ENCODE results near the gene JAML. TPM values are rescaled to one million over a fixed set of nuclear protein-coding genes. Genes with fewer than 3 reads are reported as not detected.

The JAML gene
- total and polyA plus RNA-seq, 2 of the 8 experiments (the other 6 are each of a cell fraction or from before 2014, with no cell fraction given): 0.12 to 0.58 TPM

DNA sequence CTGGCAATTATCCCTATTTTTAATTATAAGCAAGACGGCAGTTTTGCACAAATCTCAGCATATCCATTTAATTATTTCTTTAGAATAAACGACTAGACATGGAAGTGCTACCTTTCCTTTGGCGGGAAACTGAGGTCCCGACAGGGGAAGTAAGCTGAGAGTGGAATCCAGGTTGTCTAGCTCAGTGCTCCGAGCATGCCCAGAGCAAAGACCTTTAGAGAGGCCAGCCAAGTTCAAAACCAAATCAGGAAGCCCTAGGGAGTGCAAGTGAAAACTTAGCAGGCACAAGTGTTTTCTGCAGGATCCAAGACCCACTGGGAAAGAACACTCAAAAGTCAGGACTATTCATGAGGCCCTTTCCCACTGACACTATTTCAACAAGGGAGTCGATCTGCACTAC lies 25.7 kb downstream of the JAML start (continued):
- TF ChIP-seq SIN3A (conservative IDR thresholded peaks at IDR 0.05 in 1 of 2, IDR thresholded peaks at IDR 0.05 in 1 of 2; ENCODE audit: low read depth in 1 of 2, low read length in 2 of 2) (no peak), GABPA (IDR thresholded peaks at IDR 0.05; ENCODE audit: borderline replicate concordance, insufficient read depth, low read length) (no peak), CBX8 (IDR thresholded peaks at IDR 0.05; ENCODE audit: borderline replicate concordance, low read depth, low read length) (no peak), FOSL1 (IDR thresholded peaks at IDR 0.05; ENCODE audit: insufficient read depth, low read depth, low read length) (no peak), ASH2L (IDR thresholded peaks at IDR 0.05; ENCODE audit: low read length) (no peak), KDM1A (IDR thresholded peaks at IDR 0.05; ENCODE audit: borderline replicate concordance, low read length) (no peak)
- TF ChIP-seq, protein P1, sequence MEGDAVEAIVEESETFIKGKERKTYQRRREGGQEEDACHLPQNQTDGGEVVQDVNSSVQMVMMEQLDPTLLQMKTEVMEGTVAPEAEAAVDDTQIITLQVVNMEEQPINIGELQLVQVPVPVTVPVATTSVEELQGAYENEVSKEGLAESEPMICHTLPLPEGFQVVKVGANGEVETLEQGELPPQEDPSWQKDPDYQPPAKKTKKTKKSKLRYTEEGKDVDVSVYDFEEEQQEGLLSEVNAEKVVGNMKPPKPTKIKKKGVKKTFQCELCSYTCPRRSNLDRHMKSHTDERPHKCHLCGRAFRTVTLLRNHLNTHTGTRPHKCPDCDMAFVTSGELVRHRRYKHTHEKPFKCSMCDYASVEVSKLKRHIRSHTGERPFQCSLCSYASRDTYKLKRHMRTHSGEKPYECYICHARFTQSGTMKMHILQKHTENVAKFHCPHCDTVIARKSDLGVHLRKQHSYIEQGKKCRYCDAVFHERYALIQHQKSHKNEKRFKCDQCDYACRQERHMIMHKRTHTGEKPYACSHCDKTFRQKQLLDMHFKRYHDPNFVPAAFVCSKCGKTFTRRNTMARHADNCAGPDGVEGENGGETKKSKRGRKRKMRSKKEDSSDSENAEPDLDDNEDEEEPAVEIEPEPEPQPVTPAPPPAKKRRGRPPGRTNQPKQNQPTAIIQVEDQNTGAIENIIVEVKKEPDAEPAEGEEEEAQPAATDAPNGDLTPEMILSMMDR (IDR thresholded peaks at IDR 0.05; ENCODE audit: control extremely low read depth in 1 of 3, insufficient read depth in 1 of 3, low read depth in 1 of 3, low read length in 3 of 3): no peak
- TF ChIP-seq, protein P2, sequence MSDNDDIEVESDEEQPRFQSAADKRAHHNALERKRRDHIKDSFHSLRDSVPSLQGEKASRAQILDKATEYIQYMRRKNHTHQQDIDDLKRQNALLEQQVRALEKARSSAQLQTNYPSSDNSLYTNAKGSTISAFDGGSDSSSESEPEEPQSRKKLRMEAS (IDR thresholded peaks at IDR 0.05): no peak

Data from H1 (cell line).